CD4-positive, alpha-beta T cell treated with Interleukin-17A for 1 hour (primary cell): ENCODE results near the gene HSDL1.

ENCODE experiments used
- DNase-seq: peaks from one replicate; pipeline ENCODE4 v3.0.0-alpha.2; 2020

HSDL1 gene

GRCh38 chr16:84175350-84176081, 30.5 kb upstream of the HSDL1 start:
- DNase-seq: peak; percentile 11

GRCh38 chr16:84174396-84174795, 29.4 kb upstream of the HSDL1 start:
- no peak for DNase-seq

DNA sequence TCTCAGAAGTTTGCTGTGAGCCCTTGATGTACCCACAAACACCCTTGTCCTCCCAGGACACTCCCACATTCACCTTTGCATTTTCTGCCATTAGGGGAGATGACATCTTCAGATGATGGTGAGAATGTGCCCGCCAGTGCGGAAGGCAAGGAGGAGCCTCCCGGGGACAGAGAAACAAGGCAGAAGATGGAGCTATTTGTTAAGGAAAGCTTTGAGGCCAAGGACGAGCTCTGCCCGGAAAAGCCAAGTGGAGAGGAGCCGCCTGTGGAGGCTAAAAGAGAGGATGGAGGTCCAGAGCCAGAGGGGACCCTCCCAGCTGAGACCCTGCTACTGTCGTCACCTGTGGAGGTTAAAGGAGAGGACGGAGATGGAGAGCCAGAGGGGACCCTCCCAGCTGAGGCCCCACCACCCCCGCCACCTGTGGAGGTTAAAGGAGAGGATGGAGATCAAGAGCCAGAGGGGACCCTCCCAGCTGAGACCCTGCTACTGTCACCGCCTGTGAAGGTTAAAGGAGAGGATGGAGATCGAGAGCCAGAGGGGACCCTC, 24.9 kb upstream of the HSDL1 start:
- DNase-seq: no peak

GRCh38 chr16:84166796-84167695, 22.1 kb upstream of the HSDL1 start:
- no peak for DNase-seq

DNA sequence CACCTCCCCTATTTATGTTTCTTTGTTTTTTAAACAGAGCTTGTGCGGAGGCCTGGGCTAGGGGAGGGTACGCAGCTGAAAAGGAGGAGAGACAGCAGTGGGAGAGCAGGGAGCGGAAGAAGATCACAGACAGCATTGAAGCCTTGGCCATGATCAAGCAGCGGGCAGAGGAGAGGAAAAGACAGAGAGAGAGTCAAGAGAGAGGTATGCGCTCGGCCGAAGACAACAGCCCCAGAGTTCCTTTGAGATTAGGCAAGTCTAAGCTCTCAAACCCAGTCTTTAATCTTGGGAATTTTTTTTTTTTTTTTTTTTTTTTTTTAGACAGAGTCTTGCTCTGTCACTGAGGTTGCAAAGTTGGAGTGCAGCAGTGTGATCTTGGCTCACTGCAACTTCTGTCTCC, 20.8 kb upstream of the HSDL1 start:
- no peak for DNase-seq

GRCh38 chr16:84161801-84162200, 16.8 kb upstream of the HSDL1 start:
- DNase-seq: no peak

- no peak for DNase-seq
Measured at GRCh38 chr16:84161037-84161436, 16.1 kb upstream of the HSDL1 start.

GRCh38 chr16:84159800-84160199, 14.8 kb upstream of the HSDL1 start:
- no peak for DNase-seq

DNA sequence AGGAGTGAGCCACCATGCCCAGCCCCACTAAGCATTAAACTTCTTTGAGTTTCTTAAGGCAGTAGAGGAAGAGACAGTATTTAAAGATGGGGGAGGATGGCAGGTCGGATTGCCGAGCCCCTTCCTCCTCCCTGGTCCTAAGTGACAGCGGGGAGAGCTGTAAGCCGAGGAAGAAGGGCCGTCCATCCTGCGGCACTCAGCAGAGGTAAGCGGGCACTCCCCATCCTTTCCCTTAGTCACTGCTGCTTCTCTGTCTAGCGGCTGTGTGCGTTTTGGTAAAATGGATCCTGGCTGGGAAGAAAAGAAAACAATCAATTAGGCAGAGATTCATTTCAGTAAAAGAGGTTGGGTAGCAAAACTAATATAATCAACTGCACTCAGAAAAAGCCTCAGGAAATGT, 14.0 kb upstream of the HSDL1 start:
- DNase-seq: no peak

- no peak for DNase-seq
Measured at GRCh38 chr16:84156342-84156784, 11.4 kb upstream of the HSDL1 start.

DNA sequence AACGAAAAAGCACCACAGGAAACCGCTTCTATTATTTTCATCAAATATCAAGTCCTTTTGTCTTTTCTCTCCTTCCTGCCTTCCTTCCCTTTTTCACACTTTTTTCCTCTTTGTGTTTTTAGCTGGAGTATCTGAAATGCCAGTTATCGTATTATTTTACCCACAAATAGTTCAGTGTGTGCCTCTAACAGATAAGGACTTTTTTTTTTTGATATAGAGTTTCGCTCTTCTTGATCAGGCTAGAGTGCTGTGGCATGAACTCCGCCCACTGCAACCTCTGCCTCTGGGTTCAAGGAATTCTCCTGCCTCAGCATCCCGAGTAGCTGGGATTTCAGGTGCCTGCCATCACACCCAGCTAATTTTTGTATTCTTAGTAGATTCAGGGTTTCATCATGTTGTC, 10.8 kb upstream of the HSDL1 start:
- DNase-seq: no peak

- DNase-seq: no peak
Measured at GRCh38 chr16:84155226-84155625, 10.2 kb upstream of the HSDL1 start.

GRCh38 chr16:84153660-84154214, 8.8 kb upstream of the HSDL1 start:
- no peak for DNase-seq

- no peak for DNase-seq
Measured at GRCh38 chr16:84150926-84151325, 5.9 kb upstream of the HSDL1 start.

DNA sequence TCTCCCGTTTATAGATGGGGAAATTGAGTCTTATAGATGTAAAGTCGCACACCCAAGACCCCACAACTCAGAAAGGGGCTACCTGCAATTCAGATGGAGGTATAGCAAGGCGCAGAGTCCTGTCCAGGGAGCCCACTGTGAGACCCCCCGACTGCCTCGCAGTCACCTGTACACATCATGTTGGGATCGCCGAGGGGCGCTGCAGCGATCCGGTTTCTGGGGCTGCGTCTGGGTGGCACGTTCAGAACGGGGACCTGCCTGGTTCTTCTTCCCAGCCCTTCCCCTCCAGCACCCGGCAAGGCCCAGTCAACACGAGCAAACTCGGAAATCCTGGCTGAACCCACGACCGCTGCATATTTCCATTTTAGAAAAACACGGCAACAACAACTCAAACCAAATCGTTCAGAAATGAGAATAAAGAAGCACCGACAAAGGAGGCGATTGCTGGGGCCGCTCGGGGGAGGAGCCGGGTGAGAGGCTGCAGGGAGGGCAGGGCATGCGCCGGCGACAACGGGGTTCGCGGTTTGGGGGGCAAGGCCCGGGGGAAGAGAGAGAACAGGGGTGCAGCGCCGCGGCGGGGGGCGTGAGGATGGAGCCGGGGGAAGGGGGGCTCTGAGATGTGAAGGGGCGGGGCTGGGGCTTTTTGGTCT, 643 bp downstream of the HSDL1 start:
- peak; percentile 52 for DNase-seq

- DNase-seq: no peak
Measured at GRCh38 chr16:84143784-84144199, 1.2 kb downstream of the HSDL1 start.

- DNase-seq: no peak
Measured at GRCh38 chr16:84143081-84143480, 1.9 kb downstream of the HSDL1 start.

GRCh38 chr16:84141143-84141670, 3.8 kb downstream of the HSDL1 start:
- DNase-seq: peak; percentile 7

DNA sequence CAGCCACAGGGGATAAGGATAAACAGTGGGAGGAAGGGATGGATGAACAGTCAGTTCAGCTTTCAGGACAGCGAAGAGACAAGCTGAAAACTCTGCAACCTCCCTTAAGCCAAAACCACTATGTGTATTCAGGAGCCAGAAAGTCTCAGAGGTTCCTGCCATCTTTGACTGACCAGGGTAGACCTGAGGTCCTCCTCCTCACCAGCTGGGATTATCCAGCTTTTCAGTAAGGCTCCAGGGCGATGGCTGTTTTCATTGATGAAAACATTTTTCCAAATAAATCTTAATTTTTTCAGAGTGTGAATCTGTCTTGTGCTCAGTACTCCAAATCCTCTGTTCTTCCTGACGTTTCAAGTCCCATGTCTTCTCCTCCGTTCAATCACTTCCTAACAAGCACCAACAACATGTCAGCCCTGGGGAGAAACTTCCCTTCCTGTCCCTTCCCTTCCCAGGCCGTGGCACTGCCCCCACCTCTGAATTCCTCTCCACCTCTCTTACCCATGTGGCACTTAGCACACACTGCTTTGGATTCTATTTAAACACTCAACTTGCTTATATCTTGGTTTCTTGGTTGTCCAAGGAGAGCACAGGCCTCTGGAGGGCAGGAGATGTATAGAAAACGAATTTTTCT, 5.2 kb downstream of the HSDL1 start:
- no peak for DNase-seq

DNA sequence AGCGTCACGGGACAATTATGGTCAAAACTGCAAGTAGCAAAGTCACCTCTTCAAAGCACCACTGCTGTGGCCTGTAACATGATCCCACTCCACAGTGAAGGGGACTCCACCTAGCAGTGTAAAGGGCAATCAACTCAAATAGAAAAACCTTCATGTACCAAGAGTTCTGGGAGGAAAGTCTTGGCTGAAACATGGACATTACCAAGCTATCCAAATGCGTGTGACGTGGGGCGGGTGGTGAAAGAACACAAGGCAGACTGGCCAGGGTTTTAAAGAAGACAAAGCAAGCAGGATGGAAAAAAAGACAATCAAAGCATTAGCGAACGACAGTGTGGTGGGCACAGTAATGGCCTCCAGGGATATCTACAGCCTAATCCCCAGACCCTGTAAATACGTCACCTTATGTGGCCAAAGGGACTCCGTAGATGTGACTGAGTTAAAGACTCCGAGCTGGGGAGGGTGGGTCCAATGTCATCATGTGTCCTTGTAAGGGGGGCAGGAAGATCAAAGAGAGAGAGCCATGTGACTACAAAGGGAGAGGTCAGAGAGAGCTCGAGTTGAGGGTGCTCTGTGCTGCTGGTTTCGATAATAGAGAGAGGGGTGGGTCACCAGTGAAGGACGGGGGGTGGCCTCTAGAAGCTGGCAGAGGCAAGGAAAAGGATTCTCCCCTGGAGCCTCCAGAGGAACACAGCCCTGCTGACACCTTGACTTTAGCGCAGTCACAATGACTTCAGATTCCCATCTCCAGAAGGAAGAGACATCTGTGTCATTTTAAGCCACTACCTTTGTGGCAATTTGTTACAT, 6.0 kb downstream of the HSDL1 start:
- DNase-seq: no peak

GRCh38 chr16:84138500-84138823, 6.5 kb downstream of the HSDL1 start:
- no peak for DNase-seq
